ENCODE results near the gene LMBRD1. TPM values are rescaled to one million over a fixed set of nuclear protein-coding genes. Genes with fewer than 3 reads are reported as not detected.
"Not testable (repeated sequence)": the region's sequence is repeated elsewhere in the genome, so short reads cannot be mapped to it uniquely, and the experiment has no call there.

Gene LMBRD1
- polyA plus RNA-seq, 2 of the 4 experiments (the other 2 are of a cell fraction), result 14.1 to 23.8 TPM

GRCh38 chr6:69673298-69673697, 123.5 kb downstream of the LMBRD1 start:
- WGBS (ENCODE audit: missing lambda C conversion rate), result 40% methylated on average over 2 of the region's 2 CpGs

DNA sequence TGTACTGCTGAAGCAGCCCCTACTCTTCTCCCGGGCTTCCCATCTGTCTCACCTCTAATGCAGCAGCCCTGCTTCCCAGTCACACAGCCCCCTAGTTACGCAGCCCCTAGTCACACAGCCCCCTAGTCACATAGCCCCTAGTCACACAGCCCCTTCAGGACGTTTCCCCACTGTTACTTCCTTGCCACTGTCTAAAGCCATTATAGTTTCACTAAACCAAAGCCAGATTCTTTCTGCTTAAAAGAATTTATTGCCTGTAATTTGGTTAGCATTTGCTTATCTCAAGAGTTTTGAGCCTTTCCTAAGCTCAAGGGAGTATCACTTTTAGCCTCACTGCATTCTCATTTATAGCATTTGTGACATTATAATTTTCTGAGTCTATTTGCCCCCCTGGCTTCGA, 127.9 kb downstream of the LMBRD1 start:
- Histone ChIP-seq H3K4me3 (no peak overlapping the region), H3K4me2 (no peak overlapping the region), H3K27ac (no peak overlapping the region), H3K9me3 (no peaks in the 10 kb centered on the region), H3K4me1 (no peaks in the 10 kb centered on the region)
- ATAC-seq (no peak), FAIRE-seq (no peak), DNase-seq (ENCODE audit: low read depth in 1 of 2, low spot score in 1 of 2) (no peak)
- WGBS (ENCODE audit: missing lambda C conversion rate), result 43% methylated on average over 4 of the region's 4 CpGs
- CTCF ChIA-PET, result no interaction called here
- TF ChIP-seq FOSL2 (IDR thresholded peaks at IDR 0.05) (no peak), FOSL2 (CRISPR knock-in tag; IDR thresholded peaks at IDR 0.05) (no peak), RARB (CRISPR knock-in tag; IDR thresholded peaks at IDR 0.05) (no peak), NFE2L2 (conservative IDR thresholded peaks at IDR 0.05; ENCODE audit: low read length) (no peak)
- TF ChIP-seq, protein P1, sequence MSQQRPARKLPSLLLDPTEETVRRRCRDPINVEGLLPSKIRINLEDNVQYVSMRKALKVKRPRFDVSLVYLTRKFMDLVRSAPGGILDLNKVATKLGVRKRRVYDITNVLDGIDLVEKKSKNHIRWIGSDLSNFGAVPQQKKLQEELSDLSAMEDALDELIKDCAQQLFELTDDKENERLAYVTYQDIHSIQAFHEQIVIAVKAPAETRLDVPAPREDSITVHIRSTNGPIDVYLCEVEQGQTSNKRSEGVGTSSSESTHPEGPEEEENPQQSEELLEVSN (IDR thresholded peaks at IDR 0.05; ENCODE audit: borderline replicate concordance, low read depth), result no peak
- POLR2A ChIA-PET, result no interaction called here

More at GRCh38 chr6:69673298-69673697, 123.5 kb downstream of the LMBRD1 start:
- ATAC-seq (no peak), FAIRE-seq (no peak), DNase-seq (ENCODE audit: low read depth in 1 of 2, low spot score in 1 of 2) (no peak)
- H3K4me1 ChIP-seq, result no peaks in the 10 kb centered on the region
- H3K9me3 ChIP-seq, result no peaks in the 10 kb centered on the region
- ChIA-PET CTCF (no interaction called here), POLR2A (no interaction called here)
- no peak overlapping the region for H3K4me2 ChIP-seq
- no peak for TF ChIP-seq MAZ (IDR thresholded peaks at IDR 0.05; ENCODE audit: borderline replicate concordance, low read depth, low read length)
- no peak for TF ChIP-seq HOXA7 (CRISPR knock-in tag; IDR thresholded peaks at IDR 0.05)
- no peak for TF ChIP-seq NFE2L2 (conservative IDR thresholded peaks at IDR 0.05; ENCODE audit: low read length)
- TF ChIP-seq, protein P2, sequence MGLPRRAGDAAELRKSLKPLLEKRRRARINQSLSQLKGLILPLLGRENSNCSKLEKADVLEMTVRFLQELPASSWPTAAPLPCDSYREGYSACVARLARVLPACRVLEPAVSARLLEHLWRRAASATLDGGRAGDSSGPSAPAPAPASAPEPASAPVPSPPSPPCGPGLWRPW (IDR thresholded peaks at IDR 0.05), result no peak
- no peak for TF ChIP-seq RFX5 (IDR thresholded peaks at IDR 0.05)
- TF ChIP-seq RAD21 (conservative IDR thresholded peaks at IDR 0.05 in 1 of 2, IDR thresholded peaks at IDR 0.05 in 1 of 2), result no peak
- TF ChIP-seq RARB (CRISPR knock-in tag; IDR thresholded peaks at IDR 0.05), result no peak
- no peak for TF ChIP-seq GATA3 (IDR thresholded peaks at IDR 0.05; ENCODE audit: borderline replicate concordance)
- TF ChIP-seq SREBF2 (IDR thresholded peaks at IDR 0.05), result no peak
- TF ChIP-seq KDM5A (IDR thresholded peaks at IDR 0.05), result no peak
- no peak for TF ChIP-seq EP300 (IDR thresholded peaks at IDR 0.05)
- H3K27ac ChIP-seq, result no peak overlapping the region
- H3K4me3 ChIP-seq, result no peak overlapping the region

- H3K4me3 ChIP-seq; H3K4me1 ChIP-seq; H3K4me2 ChIP-seq; FAIRE-seq; CTCF ChIA-PET; H3K27ac ChIP-seq; POLR2A ChIA-PET; ATAC-seq; DNase-seq (ENCODE audit: low read depth in 1 of 2, low spot score in 1 of 2); H3K9me3 ChIP-seq: not testable (repeated sequence)
- WGBS (ENCODE audit: missing lambda C conversion rate), result 83% methylated on average over 7 of the region's 9 CpGs
Measured at GRCh38 chr6:69666779-69667178, 130.0 kb downstream of the LMBRD1 start.

DNA sequence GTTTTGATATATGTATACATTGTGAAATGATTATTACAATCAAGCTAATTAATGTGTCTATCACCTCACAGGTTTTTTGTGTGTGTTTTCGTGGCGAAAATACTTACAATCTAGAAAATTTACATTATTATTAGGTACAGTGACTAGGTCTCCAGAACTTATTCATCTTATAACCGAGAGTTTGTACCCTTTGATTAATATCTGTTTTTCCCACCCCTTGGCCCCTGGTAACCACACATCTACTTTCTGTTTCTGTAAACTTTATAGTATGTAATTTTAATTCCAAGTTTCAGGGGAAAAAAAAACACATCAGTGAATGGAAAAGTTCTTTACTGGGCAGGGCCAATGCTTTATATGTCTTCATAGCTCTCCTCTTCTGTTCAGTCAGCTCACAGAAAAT, 131.4 kb downstream of the LMBRD1 start:
- TF ChIP-seq GATA3 (IDR thresholded peaks at IDR 0.05; ENCODE audit: borderline replicate concordance) (no peak), MAZ (IDR thresholded peaks at IDR 0.05; ENCODE audit: borderline replicate concordance, low read depth, low read length) (no peak), HEYL (CRISPR knock-in tag; IDR thresholded peaks at IDR 0.05) (no peak), POLR2A (IDR thresholded peaks at IDR 0.05; ENCODE audit: low read length) (no peak)
- TF ChIP-seq, protein P2 (IDR thresholded peaks at IDR 0.05), result no peak
- FAIRE-seq (no peak), ATAC-seq (no peak), DNase-seq (ENCODE audit: low read depth in 1 of 2, low spot score in 1 of 2) (no peak)
- Histone ChIP-seq H3K9me3 (no peaks in the 10 kb centered on the region), H3K4me2 (no peak overlapping the region), H3K27ac (no peak overlapping the region), H3K4me1 (no peaks in the 10 kb centered on the region), H3K4me3 (no peak overlapping the region)
- 51% methylated on average over 3 of the region's 3 CpGs for WGBS (ENCODE audit: missing lambda C conversion rate)
- ChIA-PET POLR2A (no interaction called here), CTCF (no interaction called here)

- TF ChIP-seq JUNB (IDR thresholded peaks at IDR 0.05), result no peak
- no peak for TF ChIP-seq KDM1A (IDR thresholded peaks at IDR 0.05; ENCODE audit: low read depth)
- no peak for TF ChIP-seq ZSCAN20 (CRISPR knock-in tag; IDR thresholded peaks at IDR 0.05)
- CTCF ChIA-PET, result no interaction called here
- ATAC-seq (no peak), DNase-seq (ENCODE audit: low read depth in 1 of 2, low spot score in 1 of 2) (no peak), FAIRE-seq (no peak)
- Histone ChIP-seq H3K4me1 (no peaks in the 10 kb centered on the region), H3K4me3 (no peak overlapping the region), H3K4me2 (no peak overlapping the region), H3K9me3 (no peaks in the 10 kb centered on the region), H3K27ac (no peak overlapping the region)
- 12% methylated on average over 1 of the region's 1 CpG for WGBS (ENCODE audit: missing lambda C conversion rate)
- POLR2A ChIA-PET, result no interaction called here
Measured at GRCh38 chr6:69664551-69664950, 132.3 kb downstream of the LMBRD1 start.
